Hepatocyte (in vitro differentiated cells): ENCODE data around the gene DMRTC2. TPM values are rescaled to one million over a fixed set of nuclear protein-coding genes. Genes with fewer than 3 reads are reported as not detected.

ENCODE experiments used
- DNase-seq: peaks from one replicate; pipeline ENCODE4 v3.0.0-alpha.2; 2016; ENCODE audit warnings: low spot score
- H2AFZ ChIP-seq: fragments of 200-600 bp; sonication (generic); 2 replicates; pipeline ENCODE4 v1.6.0; 2016; ENCODE audit warnings: antibody characterized with exemption, mild to moderate bottlenecking
- H3K27ac ChIP-seq: fragments of 200-600 bp; sonication (generic); 2 replicates; pipeline ENCODE4 v1.5.1; 2016; ENCODE audit warnings: mild to moderate bottlenecking
- H3K27me3 ChIP-seq: fragments of 200-600 bp; sonication (generic); 2 replicates; pipeline ENCODE4 v1.6.1; 2016
- H3K36me3 ChIP-seq: fragments of 200-600 bp; sonication (generic); replicated peaks from 2 replicates; pipeline ENCODE4 v1.5.1; 2016; ENCODE audit warnings: low read depth; ENCODE audit not compliant: insufficient read depth
- H3K4me1 ChIP-seq: fragments of 200-600 bp; sonication (generic); 2 replicates; pipeline ENCODE4 v1.5.1; 2016; ENCODE audit warnings: mild to moderate bottlenecking, moderate library complexity; ENCODE audit not compliant: insufficient read depth
- H3K4me2 ChIP-seq: fragments of 200-600 bp; sonication (generic); 2 replicates; pipeline ENCODE4 v1.6.0; 2016
- H3K4me3 ChIP-seq: fragments of 200-600 bp; sonication (generic); 2 replicates; pipeline ENCODE4 v1.5.1; 2016; ENCODE audit warnings: mild to moderate bottlenecking
- H3K79me2 ChIP-seq: fragments of 200-600 bp; sonication (generic); 2 replicates; pipeline ENCODE4 v1.6.0; 2017; ENCODE audit warnings: mild to moderate bottlenecking
- H3K9me2 ChIP-seq: fragments of 200-600 bp; sonication (generic); replicated peaks from 2 replicates; pipeline ENCODE4 v1.6.0; 2017; ENCODE audit warnings: mild to moderate bottlenecking; ENCODE audit not compliant: insufficient read depth
- H3K9me3 ChIP-seq: fragments of 200-600 bp; sonication (generic); 2 replicates; pipeline ENCODE4 v1.5.1; 2016; ENCODE audit warnings: low read depth, mild to moderate bottlenecking
- H4K20me1 ChIP-seq: fragments of 200-600 bp; sonication (generic); 2 replicates; pipeline ENCODE4 v1.6.0; 2016; ENCODE audit warnings: mild to moderate bottlenecking; ENCODE audit not compliant: insufficient read depth, poor library complexity, severe bottlenecking
- CTCF ChIP-seq: fragments of 200-600 bp; sonication (generic); IDR thresholded peaks from 2 replicates; pipeline ENCODE4 v1.5.1; 2016; ENCODE audit warnings: antibody characterized with exemption, mild to moderate bottlenecking; ENCODE audit not compliant: poor library complexity
- EZH2 ChIP-seq: fragments of 200-600 bp; sonication (generic); IDR thresholded peaks from 2 replicates; pipeline ENCODE4 v1.6.1; 2016; ENCODE audit warnings: antibody characterized with exemption, mild to moderate bottlenecking, borderline replicate concordance
- EZH2phosphoT487 ChIP-seq: fragments of 200-600 bp; sonication (generic); IDR thresholded peaks from one replicate; pipeline ENCODE4 v1.6.1; 2018; ENCODE audit warnings: antibody characterized with exemption, mild to moderate bottlenecking, low read depth, moderate library complexity; ENCODE audit not compliant: unreplicated experiment, severe bottlenecking
- WGBS: methylation state at CpG from one replicate; pipeline ENCODE4 v1.1.6; 2016; ENCODE audit warnings: low lambda C conversion rate; ENCODE audit errors: missing lambda C conversion rate; 5-methylcytosine and 5-hydroxymethylcytosine counted together
- polyA plus RNA-seq: library from polyadenylated mRNA; unstranded; fragments of >200 nt; fragmentation: Nextera tagmentation; extraction: Ambion mirVana; gene quantifications from 2 replicates; pipeline ENCODE4 v1.2.1, GENCODE V29; 2016
- total RNA-seq: library from RNA; depleted of rRNA; stranded (reverse); fragments of >200 nt; gene quantifications from 2 replicates; pipeline ENCODE4 v1.2.3, GENCODE V29; 2014

The DMRTC2 gene
- total and polyA plus RNA-seq, 2 experiments from 2014 or later, result not detected

GRCh38 chr19:41839211-41839610 lies 5.6 kb upstream of the DMRTC2 start:
- WGBS, result 44% methylated on average over 2 of the region's 2 CpGs
- Histone ChIP-seq H3K9me3 (no peaks in the 10 kb centered on the region), H3K79me2 (no peaks in the 10 kb centered on the region), H3K27ac (no peak overlapping the region), H3K4me3 (no peak overlapping the region), H3K9me2 (no peaks in the 10 kb centered on the region), H3K4me2 (no peak overlapping the region), H3K27me3 (peaks cover 12% of the 10 kb centered on the region), H3K36me3 (no peaks in the 10 kb centered on the region), H3K4me1 (no peaks in the 10 kb centered on the region), H4K20me1 (no peaks in the 10 kb centered on the region), H2AFZ (no peak overlapping the region)
- TF ChIP-seq CTCF (no peak), EZH2 (no peak), EZH2phosphoT487 (no peak)
- DNase-seq, result no peak

- H3K27me3 ChIP-seq, result peaks cover 3% of the 10 kb centered on the region
- 79% methylated on average over 7 of the region's 7 CpGs for WGBS
- no peak overlapping the region for H3K4me2 ChIP-seq
- no peak overlapping the region for H3K4me3 ChIP-seq
- no peaks in the 10 kb centered on the region for H3K4me1 ChIP-seq
- H3K36me3 ChIP-seq, result no peaks in the 10 kb centered on the region
- DNase-seq, result no peak
- no peaks in the 10 kb centered on the region for H3K9me3 ChIP-seq
- TF ChIP-seq EZH2phosphoT487, result no peak
- TF ChIP-seq EZH2, result no peak
- TF ChIP-seq CTCF, result no peak
- H2AFZ ChIP-seq, result no peak overlapping the region
- H3K79me2 ChIP-seq, result no peaks in the 10 kb centered on the region
- H3K9me2 ChIP-seq, result no peaks in the 10 kb centered on the region
- no peaks in the 10 kb centered on the region for H4K20me1 ChIP-seq
- H3K27ac ChIP-seq, result no peak overlapping the region
Measured at GRCh38 chr19:41843371-41843770, 1.5 kb upstream of the DMRTC2 start.

- no peaks in the 10 kb centered on the region for H4K20me1 ChIP-seq
- TF ChIP-seq EZH2 (no peak), CTCF (no peak), EZH2phosphoT487 (no peak)
- H2AFZ ChIP-seq, result no peak within 1 kb of the TSS
- no peaks in the 10 kb centered on the region for H3K27me3 ChIP-seq
- no peak within 1 kb of the TSS for H3K4me2 ChIP-seq
- H3K9me2 ChIP-seq, result no peaks in the 10 kb centered on the region
- no peaks in the 10 kb centered on the region for H3K9me3 ChIP-seq
- WGBS, result 89% methylated on average over 25 of the region's 30 CpGs
- no peaks in the 10 kb centered on the region for H3K36me3 ChIP-seq
- no peak for DNase-seq
- H3K79me2 ChIP-seq, result no peaks in the 10 kb centered on the region
- H3K4me1 ChIP-seq, result no peaks in the 10 kb centered on the region
- no peak within 1 kb of the TSS for H3K27ac ChIP-seq
- H3K4me3 ChIP-seq, result no peak within 1 kb of the TSS
Measured at GRCh38 chr19:41844601-41845000, 241 bp upstream of the DMRTC2 start, which contains the start of gene LYPD4. Gene LYPD4 (minus strand): TSS chr19:41844683. CDS start chr19:41839285, 5,398 bp downstream.
